Stimulated activated CD8-positive, alpha-beta memory T cell treated with anti-CD3 and anti-CD28 coated beads, Interleukin-4, amount 100 ng/mL, for 48 hours (primary cell): ENCODE data around the gene TIAM1.

Experiments used
- DNase-seq: peaks from one replicate; pipeline ENCODE4 v3.0.0-alpha.2; 2020

The TIAM1 gene, protein sequence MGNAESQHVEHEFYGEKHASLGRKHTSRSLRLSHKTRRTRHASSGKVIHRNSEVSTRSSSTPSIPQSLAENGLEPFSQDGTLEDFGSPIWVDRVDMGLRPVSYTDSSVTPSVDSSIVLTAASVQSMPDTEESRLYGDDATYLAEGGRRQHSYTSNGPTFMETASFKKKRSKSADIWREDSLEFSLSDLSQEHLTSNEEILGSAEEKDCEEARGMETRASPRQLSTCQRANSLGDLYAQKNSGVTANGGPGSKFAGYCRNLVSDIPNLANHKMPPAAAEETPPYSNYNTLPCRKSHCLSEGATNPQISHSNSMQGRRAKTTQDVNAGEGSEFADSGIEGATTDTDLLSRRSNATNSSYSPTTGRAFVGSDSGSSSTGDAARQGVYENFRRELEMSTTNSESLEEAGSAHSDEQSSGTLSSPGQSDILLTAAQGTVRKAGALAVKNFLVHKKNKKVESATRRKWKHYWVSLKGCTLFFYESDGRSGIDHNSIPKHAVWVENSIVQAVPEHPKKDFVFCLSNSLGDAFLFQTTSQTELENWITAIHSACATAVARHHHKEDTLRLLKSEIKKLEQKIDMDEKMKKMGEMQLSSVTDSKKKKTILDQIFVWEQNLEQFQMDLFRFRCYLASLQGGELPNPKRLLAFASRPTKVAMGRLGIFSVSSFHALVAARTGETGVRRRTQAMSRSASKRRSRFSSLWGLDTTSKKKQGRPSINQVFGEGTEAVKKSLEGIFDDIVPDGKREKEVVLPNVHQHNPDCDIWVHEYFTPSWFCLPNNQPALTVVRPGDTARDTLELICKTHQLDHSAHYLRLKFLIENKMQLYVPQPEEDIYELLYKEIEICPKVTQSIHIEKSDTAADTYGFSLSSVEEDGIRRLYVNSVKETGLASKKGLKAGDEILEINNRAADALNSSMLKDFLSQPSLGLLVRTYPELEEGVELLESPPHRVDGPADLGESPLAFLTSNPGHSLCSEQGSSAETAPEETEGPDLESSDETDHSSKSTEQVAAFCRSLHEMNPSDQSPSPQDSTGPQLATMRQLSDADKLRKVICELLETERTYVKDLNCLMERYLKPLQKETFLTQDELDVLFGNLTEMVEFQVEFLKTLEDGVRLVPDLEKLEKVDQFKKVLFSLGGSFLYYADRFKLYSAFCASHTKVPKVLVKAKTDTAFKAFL (N-terminal part only)

DNA sequence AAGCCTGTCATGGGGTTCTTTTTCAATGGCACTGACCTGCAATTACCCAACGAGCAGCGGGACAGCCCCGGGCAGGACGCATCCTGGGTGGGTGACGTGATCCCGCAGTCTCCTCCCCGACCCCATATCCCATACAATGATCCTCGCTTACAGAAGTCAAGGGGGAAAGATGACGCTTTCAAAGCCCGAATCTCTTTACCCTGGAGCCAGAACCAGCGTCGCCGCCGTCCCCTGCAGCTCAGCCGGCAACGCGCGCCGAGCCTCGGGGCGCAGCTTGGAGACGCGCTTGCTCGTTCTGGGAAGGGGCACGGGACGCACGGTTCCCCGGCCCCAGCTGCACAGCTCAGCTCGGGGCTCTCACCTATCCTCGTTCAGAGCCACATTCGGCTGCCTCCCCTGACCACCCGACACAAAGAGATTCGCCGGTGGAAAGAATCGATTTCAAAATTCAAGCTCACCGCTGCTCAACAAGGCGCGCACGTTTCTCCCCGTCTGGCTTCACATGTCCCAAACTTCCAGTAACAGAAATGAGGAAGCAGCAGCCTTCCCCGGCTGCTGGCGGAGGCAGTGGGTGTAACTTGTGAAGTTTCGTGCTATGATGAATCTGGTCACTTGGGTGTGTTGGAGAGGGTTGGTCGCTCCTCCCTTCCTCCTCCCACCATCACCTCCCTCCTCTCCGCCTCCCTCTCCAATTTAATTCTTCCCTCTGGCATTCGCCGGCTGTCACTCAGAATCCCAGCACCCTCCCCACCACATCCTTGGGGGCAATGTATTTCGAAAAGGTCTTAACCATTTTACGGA, at the start of gene TIAM1:
TSS of gene TIAM1 (minus strand) at position 582 of the 801 bp plus-strand sequence. CDS start 77,289 bp downstream, outside the sequence.
- peak; percentile 62 for DNase-seq

DNA sequence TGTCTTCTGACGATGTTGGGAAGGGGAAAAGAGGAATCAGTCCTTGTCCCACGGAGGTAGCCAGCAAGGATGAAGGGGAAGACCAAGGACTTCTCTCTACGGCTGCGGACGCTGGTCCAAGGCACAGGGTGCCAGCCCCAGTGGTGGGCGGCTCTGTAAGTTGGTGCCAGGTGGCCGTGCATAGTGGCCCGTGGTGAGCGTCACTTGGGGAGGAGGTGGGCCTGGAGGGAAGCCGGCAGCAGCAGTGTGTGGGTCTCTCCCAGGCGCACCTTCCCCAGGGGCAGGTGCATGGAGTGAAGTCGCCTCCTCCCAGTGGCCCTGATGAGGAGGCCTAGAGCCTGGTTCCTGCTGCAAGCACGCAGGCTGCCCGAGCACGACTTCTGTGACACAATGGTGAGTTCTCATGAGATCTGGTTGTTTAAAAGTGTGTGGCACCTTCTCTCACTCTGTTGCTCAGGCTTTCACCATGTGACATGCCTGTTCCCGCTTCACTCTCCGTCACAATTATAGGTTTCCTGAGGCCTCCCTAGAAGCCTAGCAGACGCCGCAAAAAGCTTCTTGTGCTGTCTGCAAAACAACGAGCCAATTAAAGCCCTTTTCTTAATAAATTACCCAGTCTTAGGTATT, 43.6 kb upstream of the TIAM1 start:
- no peak for DNase-seq

DNA sequence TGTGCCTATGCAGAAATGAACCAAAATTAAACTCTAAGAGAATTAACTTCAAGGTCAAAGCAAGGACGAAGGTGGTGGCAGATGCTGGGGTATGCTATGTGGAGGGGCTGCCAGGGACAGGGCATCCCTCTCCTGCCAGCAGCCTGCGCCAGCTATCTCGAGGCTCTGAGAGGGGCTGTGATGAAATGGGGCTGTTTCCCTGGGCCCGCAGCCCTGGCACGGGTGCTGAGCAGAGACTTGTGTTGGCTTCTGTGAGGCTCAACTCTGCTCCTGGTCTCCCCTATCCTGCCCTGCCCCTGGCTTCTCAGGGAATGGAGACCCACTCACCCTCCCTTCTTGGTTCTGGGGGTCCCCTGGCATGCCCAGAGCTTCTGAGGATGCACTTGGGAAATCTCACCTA, 41.9 kb upstream of the TIAM1 start:
- DNase-seq, result no peak

DNA sequence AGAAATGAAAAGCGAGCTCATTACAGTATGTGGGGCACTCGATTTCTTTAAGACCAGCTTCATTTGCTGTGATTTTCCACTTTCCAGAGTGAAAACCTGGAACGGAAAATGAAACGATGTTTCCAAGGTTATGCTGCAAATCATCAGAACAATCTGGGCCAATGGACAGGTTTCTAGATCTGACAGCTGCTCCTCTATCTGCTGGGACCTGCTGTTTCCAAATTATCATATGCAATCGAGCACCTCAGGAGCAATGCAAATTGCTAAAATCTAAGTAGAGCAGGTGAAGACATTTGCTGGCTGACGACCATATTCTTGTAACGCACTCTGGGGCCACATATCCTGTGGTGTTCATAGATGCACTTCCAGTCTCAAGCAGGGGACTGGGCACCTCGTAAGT, 39.7 kb upstream of the TIAM1 start:
- DNase-seq, result no peak

DNA sequence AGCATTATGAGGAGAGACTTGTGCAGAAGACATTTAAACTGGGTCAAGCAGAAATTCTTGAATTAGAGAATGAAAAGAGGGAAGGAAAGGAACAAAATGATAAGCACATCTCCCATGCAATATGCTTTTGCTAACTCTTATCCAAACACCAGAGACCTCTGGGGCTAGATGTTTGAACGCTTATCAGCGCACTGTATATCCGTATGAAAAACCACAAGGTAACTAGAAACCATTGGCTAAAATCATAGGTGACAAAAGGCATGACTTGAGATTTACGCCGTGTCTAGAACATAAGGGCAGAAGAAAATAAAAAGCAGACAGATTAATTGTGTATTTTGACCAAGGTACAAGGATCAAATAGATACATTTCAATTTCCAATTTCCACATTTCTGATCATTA, 38.0 kb upstream of the TIAM1 start:
- DNase-seq, result no peak

DNA sequence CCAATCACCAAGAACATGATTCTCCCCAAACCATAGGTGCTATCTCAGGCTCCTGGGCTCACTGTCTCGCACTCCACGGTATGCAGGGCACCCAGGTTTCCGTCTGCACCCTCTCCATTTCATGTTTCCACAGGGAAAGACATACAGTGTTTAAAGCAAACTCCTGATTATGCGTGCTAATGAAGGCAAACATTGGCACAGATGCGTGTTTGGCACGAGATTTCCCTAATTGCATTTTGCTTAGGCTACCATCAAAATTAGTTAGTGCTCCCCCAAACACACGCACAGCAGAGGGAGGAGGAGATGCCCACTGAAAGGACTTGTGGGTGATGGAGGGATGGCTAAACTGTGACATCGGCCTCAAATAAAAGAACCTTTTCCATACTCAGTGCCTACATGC, 32.2 kb upstream of the TIAM1 start:
- DNase-seq, result no peak

DNA sequence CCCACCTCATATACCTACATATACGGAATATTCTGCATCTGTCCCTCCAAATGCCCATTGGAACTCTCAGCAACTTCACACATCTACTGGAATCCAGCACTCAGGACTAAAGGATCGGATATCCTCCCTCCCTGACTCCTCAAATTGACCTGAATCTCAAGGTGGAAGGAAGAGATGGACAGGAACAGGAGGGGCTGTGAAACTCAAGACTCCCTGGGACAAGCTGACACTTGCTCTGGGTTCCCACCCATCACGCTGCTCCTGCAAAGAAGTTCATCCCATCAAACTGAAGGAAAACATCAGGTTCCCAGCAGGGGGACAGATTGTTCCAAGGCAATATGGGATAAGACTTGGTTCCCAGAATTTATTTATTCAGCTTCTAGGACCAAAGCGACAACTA, 30.3 kb upstream of the TIAM1 start:
- no peak for DNase-seq

DNA sequence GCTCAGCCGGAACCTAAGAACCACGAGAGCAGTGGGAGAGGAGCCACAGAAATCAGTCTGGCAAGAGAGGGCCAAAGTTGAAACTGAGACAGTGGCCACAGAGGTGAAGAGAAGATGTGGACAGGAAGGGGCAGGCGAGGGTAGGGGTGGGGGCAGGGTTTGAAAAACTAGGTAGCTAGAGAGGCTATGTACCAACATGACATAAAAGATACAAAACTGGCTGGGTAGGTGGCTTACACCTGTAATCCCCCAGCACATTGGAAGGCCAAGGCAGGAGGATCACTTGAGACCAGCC, 28.4 kb upstream of the TIAM1 start:
- no peak for DNase-seq

DNA sequence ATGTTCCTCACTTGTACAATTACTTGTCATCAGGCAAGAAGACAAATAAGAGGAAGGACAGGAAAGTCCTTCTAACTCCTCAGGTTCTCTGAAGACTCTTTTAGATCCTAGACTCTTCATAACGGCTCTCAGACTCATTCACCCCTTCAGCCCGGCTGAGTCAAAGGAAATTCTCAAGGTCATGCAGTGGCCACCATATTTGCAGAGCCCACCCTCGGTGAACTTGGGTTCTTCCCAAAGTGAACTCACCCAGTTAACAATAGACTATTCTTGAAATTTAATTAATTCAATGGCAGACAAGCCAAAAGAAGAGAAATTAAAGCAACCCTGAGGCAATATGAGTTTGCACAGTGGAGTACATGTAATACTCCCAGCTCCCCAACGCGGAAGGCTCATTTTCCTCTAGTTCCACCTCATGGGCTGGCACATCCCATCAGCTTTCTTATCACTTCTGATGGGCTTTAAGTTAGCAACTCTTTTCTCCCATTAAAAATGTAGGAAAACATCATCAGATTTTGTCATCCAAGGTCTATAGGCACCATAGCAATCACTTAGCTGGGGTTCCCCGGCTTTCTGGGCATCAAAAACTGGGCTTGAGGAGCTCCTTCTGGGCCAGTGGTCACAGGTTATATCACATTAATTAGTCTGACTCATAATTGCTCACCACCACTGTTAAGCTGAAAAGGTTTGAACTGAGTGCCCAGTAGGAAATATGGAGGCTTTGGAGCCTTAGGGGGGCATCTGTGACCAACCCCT, 27.8 kb upstream of the TIAM1 start:
- no peak for DNase-seq

DNA sequence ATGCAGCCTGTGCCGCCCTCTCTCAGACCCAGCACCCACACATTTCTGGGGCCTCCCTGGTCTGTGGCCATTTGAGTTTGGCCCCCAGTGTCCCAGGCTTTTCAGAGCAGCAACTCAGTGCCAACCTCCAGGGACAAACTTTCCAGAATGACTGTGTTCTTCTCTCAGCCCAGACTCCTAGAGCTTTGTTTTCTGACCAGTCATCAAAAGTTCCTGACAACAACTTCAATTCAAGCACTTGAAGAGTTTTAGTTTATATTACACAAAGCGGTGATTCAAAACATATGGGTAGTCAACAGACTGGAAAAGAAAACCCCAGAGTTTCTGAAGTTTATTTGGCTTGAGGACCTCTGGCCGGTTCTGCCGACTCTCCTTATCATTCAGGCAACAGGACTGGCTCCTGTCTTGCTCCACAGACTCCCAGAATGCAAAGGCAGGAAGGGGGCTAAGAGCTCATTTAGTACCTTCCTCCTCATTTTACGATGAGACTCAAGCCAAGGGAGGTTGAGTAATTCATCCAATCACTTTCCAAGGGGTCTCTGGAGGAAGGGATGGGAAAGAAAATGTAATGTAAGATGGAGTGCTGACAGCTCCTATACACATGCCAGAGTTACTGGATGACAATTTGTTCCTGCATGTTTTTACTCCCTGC, 27.0 kb upstream of the TIAM1 start:
- DNase-seq, result no peak

DNA sequence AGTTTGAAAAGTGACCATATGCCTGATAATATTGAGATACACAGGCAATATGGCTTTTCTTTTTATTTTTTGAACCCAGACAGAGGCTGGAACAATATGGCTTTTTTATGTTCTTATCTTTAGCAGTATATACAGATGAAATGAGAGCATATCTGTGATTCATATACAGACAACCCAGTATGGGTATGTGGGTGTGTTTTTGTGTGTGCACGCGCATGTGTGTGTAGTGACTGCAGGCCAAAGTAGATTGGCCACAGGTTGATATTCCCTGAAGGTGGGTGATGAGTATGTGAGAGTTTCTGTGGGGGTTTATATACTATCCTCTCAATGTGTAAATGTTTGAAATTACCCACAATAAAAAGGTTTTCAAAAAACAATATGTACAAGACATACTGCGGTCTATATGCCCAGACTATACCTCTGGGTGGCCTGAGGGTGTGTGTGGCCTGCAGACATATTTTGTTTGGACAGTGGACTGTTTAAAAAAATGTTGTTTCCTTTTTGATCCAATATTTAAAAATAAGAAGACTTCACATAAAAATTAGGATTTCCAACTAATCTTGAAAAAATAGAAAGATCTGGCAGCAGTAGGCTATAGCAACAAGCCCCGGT, 26.3 kb upstream of the TIAM1 start:
- DNase-seq, result no peak

DNA sequence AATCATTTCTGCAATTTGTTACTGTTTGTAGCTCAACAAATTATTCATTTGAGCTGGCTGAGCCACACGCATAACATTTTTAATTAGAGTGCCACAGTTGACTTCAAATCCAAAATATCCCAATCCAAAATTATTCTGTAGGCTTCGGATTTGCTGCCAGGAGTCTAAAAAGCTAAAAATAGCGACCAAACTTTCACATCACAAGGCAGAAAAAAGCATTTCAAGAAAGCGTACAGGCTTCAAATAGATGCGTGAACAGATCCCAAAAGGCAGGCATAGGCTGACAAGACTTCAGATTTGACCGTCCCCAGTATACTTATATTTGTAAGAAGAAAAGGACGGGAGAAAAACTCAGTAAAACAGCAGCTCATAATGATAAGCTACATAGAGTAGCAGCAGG, 24.3 kb upstream of the TIAM1 start:
- no peak for DNase-seq

DNA sequence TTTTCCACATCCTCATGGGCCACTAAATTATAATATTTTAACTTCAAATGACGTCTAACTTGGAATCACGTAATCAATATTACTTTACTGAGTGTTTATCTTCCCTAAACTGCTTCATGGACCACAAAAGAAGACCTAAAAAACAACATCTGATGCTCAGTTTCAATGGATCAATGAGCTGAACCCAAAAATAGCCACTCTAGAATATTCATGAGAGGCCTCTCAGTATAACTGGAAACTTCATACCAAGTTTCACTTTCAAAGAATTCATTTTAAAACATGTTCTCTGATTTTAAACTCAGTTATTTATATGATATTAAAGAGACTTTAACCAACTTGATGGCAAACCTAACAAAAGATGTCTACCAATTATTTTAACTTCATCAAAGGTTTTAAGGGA, 23.7 kb upstream of the TIAM1 start:
- no peak for DNase-seq

DNA sequence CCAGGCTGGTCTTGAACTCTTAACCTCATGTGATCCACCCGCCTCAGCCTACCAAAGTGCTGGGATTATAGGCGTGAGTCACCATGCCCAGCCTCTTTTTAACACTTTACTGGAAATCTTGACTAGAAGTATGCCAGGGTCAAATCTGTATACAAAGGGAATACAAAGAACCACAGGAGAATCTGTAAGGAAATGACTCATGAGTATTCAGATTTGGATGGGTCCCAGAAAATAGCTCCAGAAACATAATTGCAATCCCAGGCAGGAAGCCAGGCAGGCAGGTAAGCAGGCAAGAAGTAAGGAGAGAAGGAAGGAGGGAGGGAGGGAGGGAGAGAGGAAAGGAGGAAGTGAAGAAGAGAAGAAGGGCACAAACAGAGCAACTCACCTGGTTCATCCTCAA, 22.8 kb upstream of the TIAM1 start:
- no peak for DNase-seq

DNA sequence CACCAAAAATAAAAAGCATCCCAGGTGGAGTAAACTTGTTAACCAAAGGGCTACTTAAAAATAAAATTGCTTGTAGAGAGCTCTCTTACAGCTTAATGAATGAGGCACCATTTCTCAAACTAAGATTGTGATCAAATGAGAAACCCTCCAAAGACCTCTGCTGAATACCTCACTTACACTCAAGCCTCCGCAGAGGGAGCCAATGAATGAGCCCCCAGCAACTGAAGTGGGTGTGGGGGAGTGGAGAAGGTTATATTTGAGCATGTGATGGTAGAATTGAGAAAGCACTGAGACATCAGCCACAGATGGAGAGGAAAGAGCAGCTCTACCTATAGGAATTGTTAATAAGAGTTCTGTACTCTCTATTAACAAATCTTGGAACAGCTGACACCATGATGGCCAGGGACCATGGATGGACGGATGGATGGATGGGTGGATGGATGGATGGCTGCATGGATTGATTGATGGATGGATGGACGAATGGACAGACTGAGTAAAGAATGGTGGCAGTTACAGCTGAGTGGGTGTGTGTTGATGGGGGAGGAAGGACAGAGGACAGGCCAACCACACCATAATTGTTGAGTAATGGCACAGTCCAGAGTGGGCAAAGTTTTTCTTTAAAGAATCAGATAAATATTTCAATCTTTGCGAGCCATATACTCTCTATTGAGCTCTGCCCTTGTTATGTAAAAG, 20.3 kb upstream of the TIAM1 start:
- DNase-seq, result peak; percentile 49

DNA sequence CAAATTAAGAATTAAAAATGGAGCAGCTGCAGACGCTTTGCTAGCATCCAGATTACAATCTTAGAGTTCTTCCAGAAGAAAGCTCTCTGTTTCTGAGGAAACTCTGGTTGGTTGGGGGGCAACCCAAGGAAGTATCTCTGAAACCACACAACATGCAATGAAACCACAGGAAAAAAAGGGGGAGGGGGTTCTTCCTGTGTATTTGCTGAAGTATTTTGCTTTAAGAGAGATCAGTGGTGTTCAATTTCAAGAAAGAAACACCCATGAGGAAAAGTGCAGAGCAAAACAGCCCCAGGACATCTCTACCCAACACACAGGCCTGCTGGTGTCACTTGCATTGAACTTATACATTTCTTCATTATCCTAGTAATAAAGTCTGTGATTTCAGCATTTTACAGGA, 19.7 kb upstream of the TIAM1 start:
- no peak for DNase-seq

DNA sequence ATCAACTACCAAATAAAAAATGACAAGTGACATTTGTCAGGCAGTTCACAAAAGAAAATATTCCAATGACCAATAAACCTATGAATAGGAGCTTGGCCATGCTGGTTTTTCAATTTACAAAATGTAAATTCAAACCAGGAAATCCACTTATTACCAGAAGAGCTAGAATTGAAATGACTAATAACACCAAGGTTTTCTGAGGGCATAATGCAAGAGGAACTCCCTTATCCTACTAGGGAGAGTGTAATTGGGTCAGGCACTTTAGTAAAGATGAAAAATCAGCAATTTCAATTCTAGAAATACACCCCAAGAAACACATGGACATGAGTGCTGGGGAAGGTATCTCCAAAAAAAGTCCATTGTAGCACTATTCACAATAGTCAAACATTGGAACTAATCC, 16.7 kb upstream of the TIAM1 start:
- DNase-seq, result no peak

DNA sequence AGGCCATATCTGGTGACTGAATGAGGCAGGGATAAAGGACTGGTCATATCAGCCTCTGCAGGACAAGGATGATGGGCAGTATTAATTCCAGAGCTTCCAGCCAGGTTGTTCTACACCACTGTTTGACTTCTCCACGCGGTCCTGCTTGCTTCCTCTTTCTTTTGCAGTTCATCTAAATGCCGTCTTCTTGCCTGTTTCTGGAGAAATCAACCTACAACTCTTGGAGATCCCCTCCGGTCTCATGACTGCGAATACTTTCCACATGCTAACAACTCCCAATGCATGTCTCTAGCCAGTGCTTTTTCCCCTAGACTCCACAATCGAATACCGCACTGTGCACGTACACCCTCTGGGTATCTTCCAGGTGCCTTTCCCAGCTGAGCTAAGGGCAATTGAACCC, 14.1 kb upstream of the TIAM1 start:
- no peak for DNase-seq

DNA sequence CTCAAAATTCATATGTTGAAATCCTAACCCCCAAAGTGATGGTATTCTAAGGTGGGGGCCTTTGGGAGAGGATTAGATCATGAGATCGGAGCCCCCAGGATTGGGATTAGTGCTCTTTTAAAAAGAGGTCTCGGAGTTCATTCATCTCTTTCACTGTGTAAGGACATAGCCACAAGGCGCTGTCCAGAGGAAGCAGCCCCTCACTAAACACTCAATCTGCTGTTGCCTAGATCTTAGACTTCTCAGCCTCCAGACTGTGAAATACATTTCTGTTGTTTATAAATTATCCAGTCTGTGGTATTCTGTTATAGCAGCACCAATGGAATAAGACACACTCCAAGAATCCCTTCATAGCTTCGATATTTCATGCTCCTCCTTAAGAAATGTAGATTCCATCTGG, 12.4 kb upstream of the TIAM1 start:
- DNase-seq, result no peak
